Measurements from ENCODE around the gene LPCAT2. TPM values are rescaled to one million over a fixed set of nuclear protein-coding genes. Genes with fewer than 3 reads are reported as not detected.

Gene LPCAT2
- total RNA-seq, 1 donor from 2014 or later = 2.2 TPM

DNA sequence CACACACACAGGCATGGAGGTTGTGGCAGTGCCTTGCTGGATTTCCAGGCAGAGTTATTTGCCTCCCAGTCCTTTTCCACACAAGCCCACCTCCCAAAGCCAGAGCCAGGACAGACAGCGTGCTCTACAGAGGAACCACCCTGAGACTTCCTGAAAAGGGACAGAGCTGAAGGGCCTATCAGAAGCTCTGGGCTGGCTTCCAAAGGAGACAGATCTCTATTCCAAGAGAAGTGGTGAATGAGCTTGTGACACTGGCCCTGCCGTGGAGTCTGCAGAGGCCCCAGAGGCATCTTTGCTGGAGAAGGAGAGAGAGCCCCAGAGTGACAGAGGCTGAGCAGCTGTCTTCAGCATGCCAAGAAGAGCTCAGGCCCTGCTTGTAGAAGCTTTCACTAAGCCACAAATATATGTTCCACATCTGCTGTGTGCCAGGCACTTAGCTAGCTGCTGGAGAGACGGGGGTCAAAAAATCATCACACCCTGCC is 8.3 kb upstream of the LPCAT2 start:
- DNase-seq (ENCODE audit: low spot score) = no peak
- Mint-ChIP-seq H3K27ac (no peak overlapping the region), H3K36me3 (ENCODE audit: low read depth) (no peaks in the 10 kb centered on the region), H3K4me1 (ENCODE audit: low read depth) (peaks cover 17% of the 10 kb centered on the region), H3K9me3 (no peaks in the 10 kb centered on the region), H3K27me3 (ENCODE audit: insufficient read depth) (peaks cover 2% of the 10 kb centered on the region), H3K4me3 (no peak overlapping the region)
- intact Hi-C loops (cut with micrococcal nuclease) = loop anchor here (1.0 kb wide), 1 partner anchor 29 kb away; no protein-coding TSS in a partner anchor

DNA sequence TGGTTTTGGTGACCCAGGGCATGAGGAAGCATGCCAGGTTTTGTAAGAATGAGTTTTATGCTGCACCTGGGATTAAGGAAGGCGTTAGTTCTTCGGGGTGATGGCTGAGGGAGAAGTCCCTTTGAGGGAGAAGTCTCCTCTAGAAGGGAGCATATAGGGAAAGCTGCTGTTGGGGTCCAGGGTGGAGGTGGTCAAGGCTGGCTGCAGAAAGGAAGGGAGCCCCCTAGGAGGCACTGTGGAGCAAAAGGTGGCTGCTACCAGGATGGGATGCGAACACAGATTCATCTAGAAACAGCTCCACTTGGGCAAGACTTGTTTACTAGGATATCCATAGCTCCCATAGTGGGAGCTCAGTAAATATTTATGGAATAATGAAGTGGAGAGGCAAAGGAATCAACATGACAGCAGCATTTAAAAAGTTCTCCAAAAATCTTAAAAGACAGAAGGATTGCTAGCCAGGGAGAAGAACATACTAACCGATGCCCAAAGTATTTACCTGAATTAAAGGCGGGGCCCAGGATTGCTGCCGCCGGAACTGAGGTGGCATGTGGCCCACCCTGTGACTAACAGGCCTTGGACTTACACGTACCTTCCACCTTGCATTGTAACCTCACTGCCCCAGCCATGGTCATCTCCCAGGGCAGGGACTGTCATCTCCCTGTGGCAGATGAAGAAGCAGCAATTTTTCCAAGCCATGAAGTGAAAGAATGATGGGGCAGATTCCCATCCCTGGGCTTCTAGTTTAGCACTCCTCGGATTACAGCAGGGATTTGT is 7.1 kb upstream of the LPCAT2 start:
- H3K4me1 Mint-ChIP-seq (ENCODE audit: low read depth) = peaks cover 17% of the 10 kb centered on the region

DNA sequence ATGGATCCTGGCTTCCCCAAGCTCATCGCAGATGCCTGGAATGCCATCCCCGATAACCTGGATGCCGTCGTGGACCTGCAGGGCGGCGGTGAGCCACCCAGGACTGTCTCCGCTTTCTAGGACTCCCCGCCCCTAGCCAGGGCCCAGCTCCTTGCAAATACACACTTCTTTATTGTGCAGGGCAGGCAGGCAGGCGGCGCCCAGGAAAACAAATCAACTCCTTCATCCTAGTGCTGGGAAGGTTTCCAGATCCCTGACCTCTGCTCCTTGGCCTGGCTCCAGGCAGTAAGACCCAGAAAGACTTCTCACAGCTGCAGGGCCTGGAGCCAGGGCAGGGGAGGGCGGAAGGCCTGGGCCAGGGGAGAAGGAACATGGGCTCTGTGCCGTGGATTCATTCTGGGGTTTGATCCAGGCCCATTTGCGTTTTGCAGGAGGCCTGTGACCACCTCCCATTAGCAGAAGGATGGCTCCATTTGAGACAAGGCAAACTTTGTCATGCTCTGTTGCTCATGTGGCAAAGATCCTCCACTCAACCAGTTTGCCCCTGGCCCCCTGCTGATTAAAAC is 6.0 kb upstream of the LPCAT2 start:
- Mint-ChIP-seq H3K27ac (no peak overlapping the region), H3K4me1 (ENCODE audit: low read depth) (peaks cover 17% of the 10 kb centered on the region), H3K4me3 (no peak overlapping the region), H3K36me3 (ENCODE audit: low read depth) (no peaks in the 10 kb centered on the region), H3K9me3 (no peaks in the 10 kb centered on the region), H3K27me3 (ENCODE audit: insufficient read depth) (peaks cover 4% of the 10 kb centered on the region)
- DNase-seq (ENCODE audit: low spot score) = no peak
- intact Hi-C loops (cut with micrococcal nuclease) = no loop called here

More for the DNA sequence above, 7.1 kb upstream of the LPCAT2 start:
- H3K27ac Mint-ChIP-seq = no peak overlapping the region
- H3K9me3 Mint-ChIP-seq = no peaks in the 10 kb centered on the region
- intact Hi-C loops (cut with micrococcal nuclease) = no loop called here
- DNase-seq (ENCODE audit: low spot score) = no peak
- H3K27me3 Mint-ChIP-seq (ENCODE audit: insufficient read depth) = no peaks in the 10 kb centered on the region
- H3K36me3 Mint-ChIP-seq (ENCODE audit: low read depth) = no peaks in the 10 kb centered on the region
- no peak overlapping the region for H3K4me3 Mint-ChIP-seq

DNA sequence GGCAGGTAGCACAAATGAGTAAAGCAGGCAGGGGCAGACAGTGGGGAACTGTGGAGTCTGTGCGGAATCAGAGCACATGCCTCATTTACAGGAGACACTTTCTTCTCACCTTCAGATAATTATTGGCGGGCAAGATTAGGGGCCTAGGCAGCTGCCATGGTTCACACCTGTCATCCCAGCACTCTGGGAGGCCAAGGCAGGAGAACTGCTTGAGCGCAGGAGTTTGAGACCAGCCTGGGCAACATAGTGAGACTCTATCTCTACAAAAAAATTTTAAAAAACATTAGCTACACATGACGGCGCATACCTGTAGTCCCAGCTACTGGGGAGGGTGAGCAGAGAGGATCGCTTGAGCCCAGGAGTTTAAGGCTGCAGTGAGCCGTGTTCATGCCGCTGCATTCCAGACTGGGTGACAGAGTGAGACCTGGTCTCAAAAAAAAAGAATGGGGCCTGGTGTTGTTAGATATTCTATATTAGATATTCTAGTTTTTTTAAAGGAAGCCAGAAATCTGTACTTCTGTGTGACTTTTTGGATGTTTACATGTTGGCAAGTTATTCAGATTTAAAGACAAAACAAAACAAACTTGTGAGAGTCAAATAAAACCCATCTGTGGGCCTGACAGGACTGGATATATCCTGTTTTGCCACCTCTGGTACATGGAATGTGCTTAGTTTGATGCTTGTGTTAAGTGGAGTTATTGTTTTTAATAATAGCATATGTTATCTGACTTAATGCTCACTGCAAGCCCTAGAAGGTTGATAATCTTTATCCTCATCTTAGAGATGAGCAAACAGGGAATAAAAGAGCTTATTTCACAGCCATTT is 4.9 kb upstream of the LPCAT2 start:
- intact Hi-C loops (cut with micrococcal nuclease) = no loop called here
- Mint-ChIP-seq H3K9me3 (no peaks in the 10 kb centered on the region), H3K4me3 (no peak overlapping the region), H3K36me3 (ENCODE audit: low read depth) (no peaks in the 10 kb centered on the region), H3K27ac (no peak overlapping the region), H3K4me1 (ENCODE audit: low read depth) (peaks cover 17% of the 10 kb centered on the region), H3K27me3 (ENCODE audit: insufficient read depth) (peaks cover 11% of the 10 kb centered on the region)
- DNase-seq (ENCODE audit: low spot score) = no peak

DNA sequence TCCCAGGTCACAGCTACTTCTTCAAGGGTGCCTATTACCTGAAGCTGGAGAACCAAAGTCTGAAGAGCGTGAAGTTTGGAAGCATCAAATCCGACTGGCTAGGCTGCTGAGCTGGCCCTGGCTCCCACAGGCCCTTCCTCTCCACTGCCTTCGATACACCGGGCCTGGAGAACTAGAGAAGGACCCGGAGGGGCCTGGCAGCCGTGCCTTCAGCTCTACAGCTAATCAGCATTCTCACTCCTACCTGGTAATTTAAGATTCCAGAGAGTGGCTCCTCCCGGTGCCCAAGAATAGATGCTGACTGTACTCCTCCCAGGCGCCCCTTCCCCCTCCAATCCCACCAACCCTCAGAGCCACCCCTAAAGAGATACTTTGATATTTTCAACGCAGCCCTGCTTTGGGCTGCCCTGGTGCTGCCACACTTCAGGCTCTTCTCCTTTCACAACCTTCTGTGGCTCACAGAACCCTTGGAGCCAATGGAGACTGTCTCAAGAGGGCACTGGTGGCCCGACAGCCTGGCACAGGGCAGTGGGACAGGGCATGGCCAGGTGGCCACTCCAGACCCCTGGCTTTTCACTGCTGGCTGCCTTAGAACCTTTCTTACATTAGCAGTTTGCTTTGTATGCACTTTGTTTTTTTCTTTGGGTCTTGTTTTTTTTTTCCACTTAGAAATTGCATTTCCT is 3.4 kb upstream of the LPCAT2 start:
- intact Hi-C loops (cut with micrococcal nuclease) = no loop called here
- no peak overlapping the region for H3K27ac Mint-ChIP-seq
- peaks cover 11% of the 10 kb centered on the region for H3K4me1 Mint-ChIP-seq (ENCODE audit: low read depth)
- no peak overlapping the region for H3K4me3 Mint-ChIP-seq
- no peaks in the 10 kb centered on the region for H3K9me3 Mint-ChIP-seq
- no peak for DNase-seq (ENCODE audit: low spot score)
- H3K36me3 Mint-ChIP-seq (ENCODE audit: low read depth) = no peaks in the 10 kb centered on the region
- H3K27me3 Mint-ChIP-seq (ENCODE audit: insufficient read depth) = peaks cover 22% of the 10 kb centered on the region

DNA sequence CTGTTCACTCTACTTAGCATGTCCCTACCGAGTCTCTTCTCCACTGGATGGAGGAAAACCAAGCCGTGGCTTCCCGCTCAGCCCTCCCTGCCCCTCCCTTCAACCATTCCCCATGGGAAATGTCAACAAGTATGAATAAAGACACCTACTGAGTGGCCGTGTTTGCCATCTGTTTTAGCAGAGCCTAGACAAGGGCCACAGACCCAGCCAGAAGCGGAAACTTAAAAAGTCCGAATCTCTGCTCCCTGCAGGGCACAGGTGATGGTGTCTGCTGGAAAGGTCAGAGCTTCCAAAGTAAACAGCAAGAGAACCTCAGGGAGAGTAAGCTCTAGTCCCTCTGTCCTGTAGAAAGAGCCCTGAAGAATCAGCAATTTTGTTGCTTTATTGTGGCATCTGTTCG is 2.8 kb upstream of the LPCAT2 start:
- peaks cover 22% of the 10 kb centered on the region for H3K27me3 Mint-ChIP-seq (ENCODE audit: insufficient read depth)
- H3K4me3 Mint-ChIP-seq = no peak overlapping the region
- H3K4me1 Mint-ChIP-seq (ENCODE audit: low read depth) = peaks cover 7% of the 10 kb centered on the region
- DNase-seq (ENCODE audit: low spot score) = no peak
- H3K27ac Mint-ChIP-seq = no peak overlapping the region
- no peaks in the 10 kb centered on the region for H3K9me3 Mint-ChIP-seq
- intact Hi-C loops (cut with micrococcal nuclease) = no loop called here
- no peaks in the 10 kb centered on the region for H3K36me3 Mint-ChIP-seq (ENCODE audit: low read depth)

DNA sequence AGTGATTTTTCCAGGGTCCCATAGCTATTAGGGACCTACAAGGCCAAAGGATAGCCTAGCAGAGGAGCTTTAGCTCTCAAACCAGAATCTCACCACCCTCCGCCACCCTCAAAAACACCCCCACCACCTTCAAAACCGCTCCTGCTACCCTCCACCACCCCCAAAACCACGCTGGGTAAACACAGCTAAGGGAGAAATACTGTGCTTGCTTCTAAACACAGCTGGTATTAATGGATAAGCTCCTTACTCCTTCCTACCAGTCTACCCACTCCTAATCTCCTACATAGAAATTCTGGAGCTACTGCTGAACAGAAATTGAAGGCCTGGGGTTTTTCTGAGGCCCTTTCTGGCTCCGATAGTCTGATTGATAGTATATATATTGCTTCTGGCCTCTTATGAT is 2.2 kb upstream of the LPCAT2 start:
- Mint-ChIP-seq H3K27me3 (ENCODE audit: insufficient read depth) (peaks cover 22% of the 10 kb centered on the region), H3K4me1 (ENCODE audit: low read depth) (peaks cover 7% of the 10 kb centered on the region), H3K9me3 (no peaks in the 10 kb centered on the region), H3K36me3 (ENCODE audit: low read depth) (no peaks in the 10 kb centered on the region), H3K4me3 (no peak overlapping the region), H3K27ac (no peak overlapping the region)
- intact Hi-C loops (cut with micrococcal nuclease) = no loop called here
- no peak for DNase-seq (ENCODE audit: low spot score)

DNA sequence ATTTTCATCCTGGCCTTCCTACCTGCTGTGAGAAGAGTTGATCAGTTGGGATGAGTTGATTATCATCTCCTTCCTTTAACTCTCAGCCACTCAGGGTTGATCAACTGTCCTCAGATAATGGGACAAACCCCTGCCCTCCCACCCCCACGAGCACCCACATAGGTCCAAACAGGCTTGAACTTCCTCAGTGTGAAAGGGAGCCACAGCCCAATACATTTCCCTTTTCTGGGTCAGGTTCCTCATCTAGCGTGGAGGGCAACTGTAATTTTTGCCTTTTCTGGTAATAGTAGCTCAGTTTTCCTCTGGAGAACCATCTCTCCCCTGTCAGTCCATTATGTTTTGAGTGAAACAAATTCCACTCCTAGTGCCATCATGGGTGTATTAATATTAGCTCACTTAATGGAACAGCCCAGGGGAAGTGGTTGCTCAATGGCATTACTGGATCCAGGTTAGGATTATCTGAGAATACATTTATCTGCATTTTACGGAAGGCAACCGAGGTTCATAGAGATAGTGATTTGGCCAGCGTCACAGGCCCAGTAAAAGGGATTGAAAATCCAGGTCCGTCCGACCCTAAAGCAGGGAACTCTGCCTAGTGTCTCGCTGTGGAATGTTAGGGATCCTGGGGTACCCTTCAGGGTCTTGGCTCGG is 476 bp upstream of the LPCAT2 start:
- no peak for DNase-seq (ENCODE audit: low spot score)
- Mint-ChIP-seq H3K4me1 (ENCODE audit: low read depth) (peaks cover 7% of the 10 kb centered on the region), H3K4me3 (peak overlapping the region; percentile 70), H3K27ac (peak overlapping the region; percentile 47), H3K36me3 (ENCODE audit: low read depth) (no peaks in the 10 kb centered on the region), H3K9me3 (peaks cover 14% of the 10 kb centered on the region), H3K27me3 (ENCODE audit: insufficient read depth) (peaks cover 22% of the 10 kb centered on the region)
- intact Hi-C loops (cut with micrococcal nuclease) = no loop called here

DNA sequence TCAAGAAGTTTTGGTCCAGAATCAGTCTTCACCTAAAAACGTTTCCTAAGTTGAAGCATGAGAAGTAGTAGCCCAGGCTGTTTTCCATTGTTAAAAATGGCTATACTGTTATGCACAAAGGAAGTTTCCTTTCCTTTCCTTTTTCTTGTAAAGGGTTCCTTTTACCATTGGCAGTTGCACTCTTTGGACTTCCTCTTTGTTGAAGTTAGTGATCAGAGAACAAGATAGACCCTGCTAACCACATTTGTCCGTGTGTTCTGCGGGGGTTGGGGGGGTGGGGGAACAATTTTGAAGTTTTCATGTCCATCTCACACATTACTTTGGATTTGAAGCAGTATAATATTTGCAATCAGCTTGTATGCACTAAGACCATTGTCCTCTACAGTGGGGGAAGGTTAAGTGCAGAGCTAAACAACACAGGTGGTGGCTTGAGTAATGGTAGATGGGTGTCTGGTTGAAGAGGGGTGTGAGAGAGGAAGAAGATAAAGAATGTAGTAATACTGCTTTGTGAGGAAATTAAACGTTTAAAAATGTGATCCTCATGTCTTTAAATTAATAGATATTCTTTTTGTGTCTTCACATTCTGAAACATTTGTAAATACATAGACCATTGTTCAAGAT is 1.4 kb downstream of the LPCAT2 start:
- intact Hi-C loops (cut with micrococcal nuclease) = no loop called here
- DNase-seq (ENCODE audit: low spot score) = no peak
- H3K27me3 Mint-ChIP-seq (ENCODE audit: insufficient read depth) = peaks cover 22% of the 10 kb centered on the region
- H3K27ac Mint-ChIP-seq = no peak overlapping the region
- peak overlapping the region; percentile 70 for H3K4me3 Mint-ChIP-seq
- no peaks in the 10 kb centered on the region for H3K36me3 Mint-ChIP-seq (ENCODE audit: low read depth)
- H3K9me3 Mint-ChIP-seq = peaks cover 14% of the 10 kb centered on the region
- H3K4me1 Mint-ChIP-seq (ENCODE audit: low read depth) = peaks cover 7% of the 10 kb centered on the region

DNA sequence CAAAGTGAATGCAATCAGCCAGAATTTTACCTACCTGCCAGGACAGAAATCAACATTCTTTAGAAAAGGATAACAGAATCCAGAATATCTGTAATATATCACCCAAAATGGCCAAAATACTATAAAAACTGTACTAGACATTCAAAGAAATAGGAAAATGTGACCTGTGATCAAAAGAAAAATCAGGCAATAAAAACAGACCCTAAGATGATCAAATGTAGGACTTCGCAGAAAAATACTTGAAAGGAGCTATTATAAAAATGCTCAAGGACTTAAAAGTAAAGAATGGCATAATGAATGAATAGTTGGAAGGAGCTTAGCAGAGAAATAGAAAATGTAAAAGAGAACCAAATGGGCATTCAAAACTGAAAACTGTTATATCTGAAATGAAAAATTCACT is 4.1 kb downstream of the LPCAT2 start:
- intact Hi-C loops (cut with micrococcal nuclease) = no loop called here
- no peak overlapping the region for H3K27ac Mint-ChIP-seq
- no peak overlapping the region for H3K4me3 Mint-ChIP-seq
- peaks cover 18% of the 10 kb centered on the region for H3K27me3 Mint-ChIP-seq (ENCODE audit: insufficient read depth)
- DNase-seq (ENCODE audit: low spot score) = no peak
- peaks cover 14% of the 10 kb centered on the region for H3K9me3 Mint-ChIP-seq
- no peaks in the 10 kb centered on the region for H3K36me3 Mint-ChIP-seq (ENCODE audit: low read depth)
- H3K4me1 Mint-ChIP-seq (ENCODE audit: low read depth) = peaks cover 7% of the 10 kb centered on the region

DNA sequence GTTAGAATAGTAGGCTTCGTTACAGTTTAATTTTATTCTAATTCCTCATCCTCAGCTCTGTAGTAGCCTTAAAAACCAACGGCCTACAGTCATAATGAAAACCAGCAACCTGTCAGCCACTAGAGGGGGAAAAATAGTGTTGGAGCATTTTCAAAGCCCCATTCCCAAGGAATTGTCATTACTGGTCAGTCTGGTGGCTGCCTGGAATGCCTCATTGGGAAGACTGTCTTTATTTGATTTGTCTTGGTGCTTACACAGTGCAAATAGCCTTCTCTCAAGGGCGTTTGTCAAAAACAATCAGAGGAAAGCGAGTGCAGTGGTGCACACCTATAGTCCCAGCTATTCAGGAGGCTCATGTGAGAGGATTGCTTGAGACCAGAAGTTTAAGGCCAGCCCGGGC is 4.7 kb downstream of the LPCAT2 start:
- no peak for DNase-seq (ENCODE audit: low spot score)
- Mint-ChIP-seq H3K36me3 (ENCODE audit: low read depth) (no peaks in the 10 kb centered on the region), H3K27me3 (ENCODE audit: insufficient read depth) (peaks cover 15% of the 10 kb centered on the region), H3K4me1 (ENCODE audit: low read depth) (peaks cover 7% of the 10 kb centered on the region), H3K9me3 (peaks cover 14% of the 10 kb centered on the region), H3K27ac (no peak overlapping the region), H3K4me3 (no peak overlapping the region)
- intact Hi-C loops (cut with micrococcal nuclease) = no loop called here

DNA sequence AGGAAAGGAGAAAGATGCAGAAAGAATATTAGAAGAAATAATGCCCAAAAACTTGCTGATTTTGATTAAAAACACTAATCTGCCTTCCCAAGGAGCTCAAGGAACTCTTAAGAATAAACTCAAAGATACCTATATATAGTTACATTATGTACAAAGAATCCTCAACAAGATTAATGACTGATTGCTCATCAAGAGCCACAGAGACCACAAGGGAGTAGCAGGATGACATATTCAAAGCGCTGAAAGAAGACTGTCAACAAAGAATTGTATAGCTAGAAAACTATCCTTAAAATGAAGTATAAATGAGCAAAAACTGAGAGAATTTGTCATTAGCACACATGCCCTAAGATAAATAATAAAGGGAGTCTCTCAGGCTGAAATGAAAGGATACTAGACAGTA is 6.2 kb downstream of the LPCAT2 start:
- Mint-ChIP-seq H3K36me3 (ENCODE audit: low read depth) (no peaks in the 10 kb centered on the region), H3K9me3 (peaks cover 14% of the 10 kb centered on the region), H3K27ac (no peak overlapping the region), H3K4me1 (ENCODE audit: low read depth) (no peaks in the 10 kb centered on the region), H3K4me3 (no peak overlapping the region), H3K27me3 (ENCODE audit: insufficient read depth) (peaks cover under 1% of the 10 kb centered on the region)
- DNase-seq (ENCODE audit: low spot score) = no peak
- intact Hi-C loops (cut with micrococcal nuclease) = no loop called here
